ENCODE results near the gene MCOLN3.

Gene MCOLN3, protein sequence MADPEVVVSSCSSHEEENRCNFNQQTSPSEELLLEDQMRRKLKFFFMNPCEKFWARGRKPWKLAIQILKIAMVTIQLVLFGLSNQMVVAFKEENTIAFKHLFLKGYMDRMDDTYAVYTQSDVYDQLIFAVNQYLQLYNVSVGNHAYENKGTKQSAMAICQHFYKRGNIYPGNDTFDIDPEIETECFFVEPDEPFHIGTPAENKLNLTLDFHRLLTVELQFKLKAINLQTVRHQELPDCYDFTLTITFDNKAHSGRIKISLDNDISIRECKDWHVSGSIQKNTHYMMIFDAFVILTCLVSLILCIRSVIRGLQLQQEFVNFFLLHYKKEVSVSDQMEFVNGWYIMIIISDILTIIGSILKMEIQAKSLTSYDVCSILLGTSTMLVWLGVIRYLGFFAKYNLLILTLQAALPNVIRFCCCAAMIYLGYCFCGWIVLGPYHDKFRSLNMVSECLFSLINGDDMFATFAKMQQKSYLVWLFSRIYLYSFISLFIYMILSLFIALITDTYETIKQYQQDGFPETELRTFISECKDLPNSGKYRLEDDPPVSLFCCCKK

GRCh38 chr1:85048296-85049064 is at the start of gene MCOLN3:
Gene MCOLN3, minus strand, starts transcription at chr1:85048500. Its CDS starts 3,140 bp downstream, at chr1:85045360.
- no peak for DNase-seq (ENCODE audit: low spot score)

DNA sequence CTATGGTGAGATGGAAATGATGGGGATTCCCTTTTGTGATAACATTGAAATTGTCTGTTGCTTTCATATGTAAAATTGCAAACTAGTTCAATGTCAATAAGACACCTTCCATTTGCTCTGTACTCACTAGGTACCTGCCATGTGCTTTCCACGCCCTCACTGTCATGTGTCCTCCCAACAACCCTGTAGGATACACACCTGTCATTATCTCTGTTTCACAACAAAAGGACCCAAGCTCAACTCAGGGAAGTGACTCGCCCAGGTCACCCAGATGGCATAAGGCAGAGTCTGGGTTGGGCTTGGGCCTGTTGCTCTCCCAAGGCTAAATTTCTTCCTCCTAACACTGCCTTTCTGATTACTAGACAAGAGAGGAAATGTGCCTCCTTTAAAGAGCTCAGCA is 45.3 kb upstream of the MCOLN3 start:
- no peak for DNase-seq (ENCODE audit: low spot score)

GRCh38 chr1:85091671-85092280 is 43.5 kb upstream of the MCOLN3 start:
- DNase-seq (ENCODE audit: low spot score) = no peak

- DNase-seq (ENCODE audit: low spot score) = no peak
Measured at GRCh38 chr1:85090225-85090624, 41.9 kb upstream of the MCOLN3 start.

DNA sequence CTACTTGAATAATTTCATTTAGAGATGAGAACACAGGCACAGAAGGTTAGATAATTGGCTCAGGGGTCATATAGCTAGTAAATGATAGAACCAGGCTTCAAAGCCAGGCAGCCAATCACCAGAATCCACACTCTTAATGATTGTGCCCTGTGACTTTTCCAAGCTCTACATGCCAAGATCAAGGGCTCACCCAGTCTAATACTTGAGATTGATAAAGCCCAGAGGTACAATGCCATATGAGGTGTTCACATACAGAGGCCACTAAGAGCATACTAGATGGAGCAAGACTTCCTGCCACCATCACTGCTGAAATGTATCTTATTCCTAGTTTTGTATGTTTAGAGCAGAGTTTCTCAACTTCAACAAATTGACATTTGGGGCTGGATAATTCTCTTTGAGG is 40.9 kb upstream of the MCOLN3 start:
- DNase-seq (ENCODE audit: low spot score) = no peak

DNA sequence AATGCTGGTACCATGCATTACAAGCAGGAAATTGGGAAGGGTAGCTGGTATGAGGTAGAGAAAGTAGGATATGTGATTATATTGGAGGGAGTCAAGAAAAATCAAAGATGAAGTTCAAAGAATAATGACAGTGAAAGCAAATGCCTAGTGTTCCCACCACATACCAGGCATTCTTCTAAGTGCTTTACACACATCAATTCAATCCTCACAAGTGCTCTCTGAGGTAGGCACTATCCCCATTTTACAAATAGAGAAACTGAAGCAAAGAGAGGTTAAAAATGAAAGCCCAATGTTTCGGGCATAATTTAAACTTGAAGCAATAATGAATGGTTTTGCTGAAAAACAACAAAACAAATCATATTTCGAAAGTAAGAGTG is 40.1 kb upstream of the MCOLN3 start:
- no peak for DNase-seq (ENCODE audit: low spot score)

DNA sequence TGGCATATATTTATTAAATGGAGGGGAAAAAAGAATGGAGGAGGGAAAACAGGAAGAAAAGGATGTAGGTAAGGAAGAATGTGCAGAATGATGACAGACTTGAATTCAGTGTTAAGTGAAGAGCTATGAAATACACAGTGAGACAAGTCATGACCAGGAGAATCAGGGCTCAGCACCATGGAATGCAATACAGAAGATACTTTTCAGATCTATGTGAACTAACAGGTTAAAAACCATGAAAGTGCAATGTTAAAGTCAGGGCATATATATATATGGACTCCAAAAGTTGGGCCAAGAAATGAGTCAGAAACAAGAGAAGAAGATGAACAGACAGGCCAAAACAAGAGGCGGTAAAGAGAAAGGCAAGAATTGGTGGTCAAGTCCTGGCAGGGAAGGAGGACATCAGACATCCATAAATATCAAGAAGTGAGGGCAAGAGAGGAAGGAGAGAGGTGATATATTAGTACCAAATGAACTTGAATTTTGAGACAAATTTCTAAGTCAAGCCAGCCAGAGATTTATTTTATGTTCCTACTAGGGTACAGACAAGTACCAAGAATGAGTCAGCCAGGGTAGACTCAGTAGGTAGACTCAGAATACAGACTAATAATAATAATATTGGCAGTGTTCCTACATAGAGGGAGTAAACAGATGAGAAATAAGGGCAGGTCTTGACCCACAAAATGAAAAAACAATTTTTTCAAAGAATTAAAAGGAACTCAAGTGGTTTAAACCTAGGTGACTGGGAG is 39.5 kb upstream of the MCOLN3 start:
- no peak for DNase-seq (ENCODE audit: low spot score)

DNA sequence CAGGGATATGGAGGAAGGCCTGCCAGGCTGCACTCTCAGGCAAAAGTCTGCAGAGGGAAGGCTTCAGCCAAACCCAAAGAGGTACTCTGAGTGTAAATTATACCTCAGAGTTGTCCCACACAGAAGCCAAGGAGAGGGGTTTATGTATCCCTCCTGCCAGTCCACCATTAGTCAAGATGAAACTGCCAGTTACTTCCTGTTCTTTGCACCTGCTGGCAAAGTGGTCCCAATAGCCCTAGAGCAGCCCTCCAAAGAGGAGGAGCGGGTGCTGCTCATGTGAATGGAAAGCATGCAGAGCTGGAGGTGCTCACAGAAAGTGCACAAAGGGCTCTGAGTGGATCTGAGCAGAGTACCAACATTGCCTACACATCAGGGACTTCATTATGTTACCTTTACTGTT is 37.1 kb upstream of the MCOLN3 start:
- DNase-seq (ENCODE audit: low spot score) = no peak

- DNase-seq (ENCODE audit: low spot score) = peak; percentile 11
Measured at GRCh38 chr1:85078903-85079302, 30.6 kb upstream of the MCOLN3 start.

DNA sequence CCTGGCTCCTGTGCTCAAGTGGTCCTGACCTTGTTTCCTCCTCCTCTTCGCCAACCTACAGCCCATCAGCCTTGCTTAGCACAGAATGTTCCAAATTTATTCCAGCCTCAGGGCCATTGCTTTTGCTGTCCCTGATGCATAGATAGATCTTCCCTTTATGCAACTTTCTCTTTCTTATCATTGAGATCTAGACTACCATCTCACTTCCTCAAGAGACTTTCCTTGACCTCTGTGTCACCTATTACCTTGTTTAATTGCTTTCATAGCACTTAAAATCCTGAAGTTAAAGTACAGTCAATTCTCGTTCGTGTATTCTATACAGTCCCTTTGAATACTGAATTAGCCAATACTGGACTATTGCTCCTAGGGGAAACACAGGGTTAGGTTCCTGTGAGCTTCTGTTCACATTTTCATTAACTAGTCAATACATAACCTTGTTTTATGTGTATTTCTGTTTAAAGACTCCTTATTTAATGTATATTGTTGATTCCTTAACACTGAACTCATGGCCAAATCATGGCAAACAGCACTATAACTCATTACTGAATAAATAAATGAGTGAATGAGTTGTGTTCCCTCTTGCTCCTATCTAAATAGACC is 26.2 kb upstream of the MCOLN3 start:
- no peak for DNase-seq (ENCODE audit: low spot score)

DNA sequence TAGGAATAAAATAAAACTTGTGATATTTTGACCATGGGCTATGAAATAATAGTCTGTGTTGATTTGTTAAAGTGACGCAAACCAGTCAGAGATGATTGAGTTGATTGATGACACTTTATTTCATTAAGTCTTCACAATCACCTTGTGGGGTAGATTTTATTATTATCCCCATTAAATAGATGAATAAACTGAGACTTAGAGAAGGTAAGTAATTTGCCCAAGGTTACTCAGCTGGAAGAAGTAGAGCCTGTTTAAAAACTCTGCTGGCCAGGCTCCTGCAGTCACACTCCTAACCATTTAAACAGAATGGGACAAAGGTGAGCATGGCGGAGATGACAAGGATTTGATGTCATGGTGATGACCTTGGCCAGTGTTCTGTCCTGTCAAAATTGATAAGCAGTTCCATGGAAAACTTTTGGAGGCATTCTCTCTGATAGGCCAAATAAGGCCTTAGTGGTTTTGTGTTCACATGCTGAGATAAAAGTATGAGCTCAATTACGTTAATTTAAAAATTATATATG is 22.7 kb upstream of the MCOLN3 start:
- DNase-seq (ENCODE audit: low spot score) = no peak

DNA sequence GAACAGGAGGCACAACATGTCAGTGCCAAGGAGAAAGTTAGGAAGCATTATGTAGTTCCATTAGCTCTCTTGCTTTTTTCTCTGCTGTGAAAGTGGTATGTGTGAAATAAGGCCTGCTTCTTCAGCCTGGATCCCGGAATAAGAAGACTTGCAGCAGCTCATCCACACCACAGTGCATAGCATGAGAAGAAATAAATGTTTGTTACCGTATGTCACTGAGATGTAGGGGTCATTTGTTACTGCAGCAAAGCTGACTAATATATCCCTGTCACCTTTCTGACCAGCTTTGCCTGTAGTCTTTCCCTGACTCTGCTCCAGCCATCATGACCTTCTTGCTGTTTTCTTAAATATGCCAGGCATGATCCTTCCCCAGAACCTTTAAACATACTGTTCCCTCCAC is 20.5 kb upstream of the MCOLN3 start:
- DNase-seq (ENCODE audit: low spot score) = no peak

GRCh38 chr1:85065550-85065949 is 17.2 kb upstream of the MCOLN3 start:
- no peak for DNase-seq (ENCODE audit: low spot score)

DNA sequence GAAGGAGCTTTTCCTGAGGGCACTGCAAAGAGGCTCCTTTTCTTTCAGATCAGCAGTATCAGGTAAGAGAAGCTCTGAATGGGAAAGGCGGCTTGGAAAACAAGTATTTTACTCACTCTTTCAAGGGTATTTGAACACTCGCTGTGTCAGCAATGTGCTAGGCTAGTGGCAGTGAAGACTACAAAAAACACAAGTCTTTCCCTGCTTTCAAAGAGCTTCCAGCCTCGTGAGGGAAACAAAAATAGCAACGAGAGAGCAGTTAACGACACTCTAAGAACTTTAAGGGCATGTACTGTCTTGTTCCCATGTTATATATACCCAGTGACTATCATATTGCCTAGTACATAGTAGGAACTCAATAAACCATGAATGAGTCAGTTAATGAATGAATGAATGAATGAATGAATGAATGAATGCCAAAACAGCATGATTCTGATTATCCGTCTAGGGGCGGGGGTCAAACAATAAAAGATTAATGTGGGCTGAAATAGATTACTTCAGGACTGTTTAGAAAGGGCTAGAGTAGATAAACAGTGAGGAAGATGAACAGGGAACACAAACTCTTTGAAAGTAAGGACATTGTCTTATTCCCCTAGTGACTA is 14.2 kb upstream of the MCOLN3 start:
- no peak for DNase-seq (ENCODE audit: low spot score)

GRCh38 chr1:85061711-85062424 is 13.6 kb upstream of the MCOLN3 start:
- peak; percentile 96 for DNase-seq (ENCODE audit: low spot score)

- DNase-seq (ENCODE audit: low spot score) = no peak
Measured at GRCh38 chr1:85060038-85060437, 11.7 kb upstream of the MCOLN3 start.

GRCh38 chr1:85059563-85059962 is 11.3 kb upstream of the MCOLN3 start:
- no peak for DNase-seq (ENCODE audit: low spot score)

- DNase-seq (ENCODE audit: low spot score) = no peak
Measured at GRCh38 chr1:85058786-85059185, 10.5 kb upstream of the MCOLN3 start.

DNA sequence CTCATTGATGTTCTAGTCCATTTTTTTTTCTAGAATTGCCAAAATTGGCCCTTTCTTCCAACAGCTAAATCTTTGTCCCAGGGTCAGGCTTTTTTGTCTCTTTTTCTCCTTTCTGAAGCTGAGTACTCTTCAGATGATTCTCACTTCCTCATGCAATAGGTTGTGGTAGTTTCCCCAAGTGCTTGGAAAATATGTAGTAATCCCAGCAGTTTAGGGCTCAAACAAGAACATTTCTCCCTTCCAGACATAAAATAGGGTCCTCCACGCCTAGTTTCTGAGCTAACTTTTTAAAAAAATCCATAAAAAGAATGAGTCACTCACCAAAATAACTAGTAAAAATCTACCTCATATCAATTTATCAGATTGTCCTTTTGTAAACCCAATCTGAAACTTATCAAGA is 10.0 kb upstream of the MCOLN3 start:
- peak; percentile 35 for DNase-seq (ENCODE audit: low spot score)

- no peak for DNase-seq (ENCODE audit: low spot score)
Measured at GRCh38 chr1:85054664-85055063, 6.4 kb upstream of the MCOLN3 start.
